Coronary artery (tissue), 2 donors: ENCODE data around the gene EVA1C.
"Not testable (repeated sequence)": the region's sequence is repeated elsewhere in the genome, so short reads cannot be mapped to it uniquely, and the experiment has no call there.

Experiments used
- DNase-seq: peaks from one replicate; pipeline ENCODE4 v3.0.0-alpha.2; 2017; ENCODE audit warnings: low spot score
- H3K27ac ChIP-seq, 2 donors: fragments of 200-600 bp; sonication (generic); one replicate each; pipeline ENCODE4 v1.5.1; 2016 to 2019
- H3K4me3 ChIP-seq: fragments of 200-600 bp; sonication (generic); 2 replicates; pipeline ENCODE4 v1.5.1; 2016; ENCODE audit warnings: mild to moderate bottlenecking, moderate library complexity
- TF ChIP-seq, protein P1 (sequence below): fragments of 200-600 bp; sonication (generic); IDR thresholded peaks from one replicate; pipeline ENCODE4 v1.5.1; 2019; ENCODE audit warnings: antibody characterized with exemption

The EVA1C gene

DNA sequence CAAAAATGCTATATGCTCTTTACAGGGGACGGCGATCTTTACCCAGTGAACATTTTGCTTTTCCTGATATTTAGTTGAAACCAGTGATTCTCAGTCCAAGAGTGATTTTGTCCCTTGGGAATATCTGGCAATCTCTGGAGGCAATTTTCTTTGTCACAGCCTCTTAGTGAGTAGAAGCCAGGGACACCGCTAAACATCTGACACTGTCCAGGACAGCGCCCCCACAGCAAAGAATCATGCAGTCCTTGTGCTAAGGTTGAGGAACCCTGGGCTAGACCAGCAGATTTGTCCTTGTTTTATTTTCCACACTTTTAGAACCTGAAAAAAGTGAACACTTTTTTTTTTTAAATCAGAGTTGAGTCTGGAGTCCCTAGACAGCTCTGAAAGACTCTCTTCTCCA is 13.1 kb downstream of the EVA1C start:
- peak overlapping the region in 1 of 2 donors; percentile 34 for H3K27ac ChIP-seq
- TF ChIP-seq, protein P1, sequence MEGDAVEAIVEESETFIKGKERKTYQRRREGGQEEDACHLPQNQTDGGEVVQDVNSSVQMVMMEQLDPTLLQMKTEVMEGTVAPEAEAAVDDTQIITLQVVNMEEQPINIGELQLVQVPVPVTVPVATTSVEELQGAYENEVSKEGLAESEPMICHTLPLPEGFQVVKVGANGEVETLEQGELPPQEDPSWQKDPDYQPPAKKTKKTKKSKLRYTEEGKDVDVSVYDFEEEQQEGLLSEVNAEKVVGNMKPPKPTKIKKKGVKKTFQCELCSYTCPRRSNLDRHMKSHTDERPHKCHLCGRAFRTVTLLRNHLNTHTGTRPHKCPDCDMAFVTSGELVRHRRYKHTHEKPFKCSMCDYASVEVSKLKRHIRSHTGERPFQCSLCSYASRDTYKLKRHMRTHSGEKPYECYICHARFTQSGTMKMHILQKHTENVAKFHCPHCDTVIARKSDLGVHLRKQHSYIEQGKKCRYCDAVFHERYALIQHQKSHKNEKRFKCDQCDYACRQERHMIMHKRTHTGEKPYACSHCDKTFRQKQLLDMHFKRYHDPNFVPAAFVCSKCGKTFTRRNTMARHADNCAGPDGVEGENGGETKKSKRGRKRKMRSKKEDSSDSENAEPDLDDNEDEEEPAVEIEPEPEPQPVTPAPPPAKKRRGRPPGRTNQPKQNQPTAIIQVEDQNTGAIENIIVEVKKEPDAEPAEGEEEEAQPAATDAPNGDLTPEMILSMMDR = no peak
- DNase-seq = no peak
- H3K4me3 ChIP-seq = no peak overlapping the region

- DNase-seq = no peak
- TF ChIP-seq, protein P1 = no peak
- Histone ChIP-seq H3K27ac (peak overlapping the region in 1 of 2 donors; percentile 34), H3K4me3 (no peak overlapping the region)
These were observed 13.6 kb downstream of the EVA1C start for GRCh38 chr21:32426066-32426465.

- Histone ChIP-seq H3K27ac (peak overlapping the region; percentile 34 to 46), H3K4me3 (no peak overlapping the region)
- TF ChIP-seq, protein P1 = no peak
- DNase-seq = no peak
These were observed 14.1 kb downstream of the EVA1C start for GRCh38 chr21:32426592-32427051.

DNA sequence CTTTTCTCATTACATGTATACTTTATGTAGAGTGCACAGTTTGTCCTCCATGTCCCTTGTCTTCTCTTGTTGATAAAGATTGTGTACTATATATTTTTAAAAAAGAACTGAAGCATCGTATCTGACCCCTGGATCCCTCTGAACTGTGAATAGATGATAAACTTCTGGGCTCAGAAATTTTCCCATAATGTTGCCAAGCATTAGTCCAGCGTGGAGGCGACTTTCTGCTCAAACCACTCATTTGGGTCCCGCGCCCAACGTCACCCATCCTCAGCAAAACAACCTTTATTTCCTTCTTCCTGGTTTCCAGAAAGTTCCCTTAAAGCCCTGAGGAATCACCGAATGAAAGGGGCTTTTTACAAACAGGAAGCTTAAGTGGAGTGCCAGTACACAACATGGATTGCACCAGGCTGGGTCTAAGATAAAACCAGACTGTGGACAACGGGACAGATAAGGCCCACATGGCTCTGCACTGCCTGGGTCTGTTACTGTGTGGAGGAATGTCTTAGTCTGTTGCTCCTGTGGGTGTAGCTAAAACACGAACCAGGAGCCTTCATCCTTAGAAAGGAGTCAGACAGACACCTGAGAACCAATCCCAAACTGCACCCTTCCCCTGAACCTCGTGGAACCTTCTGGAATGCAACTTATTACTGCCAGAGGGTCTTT is 15.6 kb downstream of the EVA1C start:
- H3K4me3 ChIP-seq = no peak overlapping the region
- TF ChIP-seq, protein P1 = no peak
- DNase-seq = no peak
- H3K27ac ChIP-seq = peak overlapping the region; percentile 26 to 46

- H3K4me3 ChIP-seq, DNase-seq, H3K27ac ChIP-seq: not testable (repeated sequence)
These were observed 20.6 kb downstream of the EVA1C start for GRCh38 chr21:32432982-32433660.

DNA sequence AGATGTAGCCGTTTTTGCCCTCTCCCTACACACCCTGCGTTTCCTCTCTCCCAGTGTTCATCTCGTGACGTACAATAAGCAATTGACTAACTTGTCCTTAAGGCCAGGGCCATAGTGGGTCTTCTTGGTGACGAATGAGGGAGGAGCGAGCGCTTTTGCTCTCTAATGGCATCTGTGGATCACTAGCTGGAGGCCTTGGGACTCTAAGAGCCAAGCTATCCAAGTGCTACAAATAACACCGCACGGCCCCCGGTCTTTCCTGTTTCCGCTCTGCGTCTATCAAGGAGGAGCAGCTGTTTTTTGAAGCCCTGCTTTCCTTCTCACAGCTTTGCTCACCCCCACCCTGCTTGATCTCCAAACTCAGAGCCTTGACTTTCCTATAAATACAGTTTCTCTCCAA is 25.2 kb downstream of the EVA1C start:
- TF ChIP-seq, protein P1 = no peak
- DNase-seq = no peak
- H3K27ac ChIP-seq = no peak overlapping the region
- H3K4me3 ChIP-seq = no peak overlapping the region

- H3K4me3 ChIP-seq = no peak overlapping the region
- TF ChIP-seq, protein P1 = no peak
- DNase-seq = no peak
- H3K27ac ChIP-seq = peak overlapping the region in 1 of 2 donors; percentile 35
These were observed 30.2 kb downstream of the EVA1C start for GRCh38 chr21:32442566-32443318.
